SK-N-MC (cell line): ENCODE results near the gene DRAM1.

Source experiments
- EZH2 ChIP-seq: fragments of 200-600 bp; sonication (generic); IDR thresholded peaks from one replicate; pipeline ENCODE4 v1.6.1; 2017; ENCODE audit warnings: antibody characterized with exemption
- POLR2AphosphoS5 ChIP-seq: IDR thresholded peaks from 2 replicates; pipeline ENCODE4 v1.6.1; 2012; ENCODE audit warnings: mild to moderate bottlenecking, low read depth, low read length, borderline replicate concordance

DNA sequence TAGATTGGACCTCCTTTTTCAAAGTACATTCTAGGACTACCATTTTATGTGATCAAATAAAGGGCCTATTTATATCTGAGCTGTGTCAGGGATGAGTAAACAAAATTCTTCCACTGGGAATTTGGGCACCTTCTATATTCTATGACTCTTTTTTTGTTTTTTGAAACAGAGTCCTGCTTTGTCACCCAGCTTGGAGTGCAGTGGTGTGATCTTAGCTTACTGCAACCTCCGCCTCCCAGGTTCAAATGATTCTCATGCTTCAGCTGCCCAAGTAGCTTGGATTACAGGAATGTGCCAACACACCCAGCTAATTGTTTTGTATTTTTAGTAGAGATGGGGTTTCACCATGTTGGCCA, 64.8 kb downstream of the DRAM1 start:
- TF ChIP-seq POLR2AphosphoS5 (no peak), EZH2 (no peak)
